Left renal pelvis (tissue), 4 donors: ENCODE data around the gene EFNA1. TPM values are rescaled to one million over a fixed set of nuclear protein-coding genes. Genes with fewer than 3 reads are reported as not detected.
"Not testable (repeated sequence)": the region's sequence is repeated elsewhere in the genome, so short reads cannot be mapped to it uniquely, and the experiment has no call there.

Experiments used
- DNase-seq, 4 donors: peaks; one replicate each; pipeline ENCODE4 v3.0.0-alpha.2; 2013; ENCODE audit warnings: low read depth in 4 of 4, low spot score in 3 of 4
- polyA plus RNA-seq, 4 donors: library from polyadenylated mRNA; unstranded; fragments of 120-200 nt; gene quantifications; one replicate each; pipeline ENCODE4 v1.2.1, GENCODE V29; 2013; ENCODE audit not compliant: insufficient read length in 4 of 4

EFNA1 gene
- polyA plus RNA-seq, 4 donors, result 23.7 to 69.5 (median 63.0) TPM

DNA sequence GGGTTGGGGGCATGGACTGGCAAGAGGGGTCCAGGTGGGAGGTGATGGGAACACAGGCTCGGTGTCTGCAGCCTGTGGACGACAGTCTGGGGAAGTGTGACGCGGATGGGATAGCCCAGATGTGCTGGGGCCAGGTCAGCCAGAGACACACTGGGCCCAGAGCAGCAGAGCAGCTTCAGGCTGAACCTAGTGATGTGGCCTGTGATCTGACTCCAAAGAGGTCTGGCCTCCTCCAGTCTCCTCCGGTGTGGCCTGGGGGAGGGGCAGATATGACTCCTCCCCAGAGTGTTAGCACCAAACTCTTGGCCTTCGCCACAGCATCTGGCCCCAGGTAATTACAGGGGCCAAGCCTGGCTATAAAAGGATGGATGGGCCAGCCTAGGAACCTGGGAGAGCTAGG lies 35.5 kb upstream of the EFNA1 start:
- no peak for DNase-seq

DNA sequence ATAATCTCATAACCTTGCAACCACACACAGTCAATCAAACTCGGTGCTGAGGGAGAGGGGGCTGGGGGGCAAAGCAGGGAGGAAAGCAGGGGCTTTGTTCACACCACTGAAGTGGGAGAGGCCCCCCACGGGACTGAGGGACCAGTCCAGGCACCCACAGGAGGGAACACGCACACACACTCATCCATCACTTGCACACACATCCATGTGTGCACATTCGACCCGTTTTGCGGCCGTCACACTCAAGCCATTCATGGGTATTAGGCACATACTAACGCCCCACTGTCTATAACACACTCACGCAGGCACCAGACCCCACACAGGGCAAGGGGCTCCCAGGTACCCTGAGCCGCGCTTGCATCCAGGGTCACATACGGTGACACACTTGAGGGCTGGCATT lies 35.0 kb upstream of the EFNA1 start:
- no peak for DNase-seq

DNA sequence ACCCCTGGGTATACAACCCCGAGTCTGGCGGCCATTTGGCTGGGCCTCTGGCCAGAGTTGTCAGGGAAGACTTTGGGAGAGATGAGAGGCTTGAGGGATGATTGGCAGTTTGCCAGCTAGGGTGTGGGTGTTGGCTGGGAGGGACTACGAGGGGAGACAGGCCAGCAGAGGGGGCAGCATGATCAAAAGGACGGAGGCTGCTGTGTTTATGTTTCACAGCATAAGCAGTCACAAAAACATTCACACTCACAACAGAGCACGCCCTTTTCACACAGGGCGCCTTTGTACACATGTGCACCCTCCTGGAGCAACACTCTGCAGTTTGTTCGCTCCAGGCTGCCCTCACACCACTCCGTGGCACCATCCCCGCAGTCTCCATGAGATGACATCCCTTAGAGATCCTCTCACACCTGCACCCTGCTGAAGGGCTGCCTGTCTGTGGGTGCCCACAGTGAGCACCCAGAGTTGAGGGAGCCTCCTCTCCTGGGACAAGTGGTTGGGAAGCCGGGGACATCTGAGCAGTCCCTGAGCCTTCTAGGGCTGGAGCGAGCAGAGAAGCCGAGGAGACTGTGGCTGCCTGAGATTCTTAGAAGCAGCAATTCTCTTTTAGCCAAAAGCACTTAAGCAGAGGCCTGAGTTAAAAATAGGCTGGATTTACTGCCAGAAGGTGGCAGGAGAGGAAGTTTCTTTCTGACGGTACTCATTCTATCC lies 33.6 kb upstream of the EFNA1 start:
- DNase-seq, result no peak

GRCh38 chr1:155094622-155094948 lies 33.1 kb upstream of the EFNA1 start:
- no peak for DNase-seq

GRCh38 chr1:155099331-155099730 lies 28.3 kb upstream of the EFNA1 start:
- no peak for DNase-seq

- DNase-seq, result no peak
These were observed 24.4 kb upstream of the EFNA1 start for GRCh38 chr1:155103325-155103724.

DNA sequence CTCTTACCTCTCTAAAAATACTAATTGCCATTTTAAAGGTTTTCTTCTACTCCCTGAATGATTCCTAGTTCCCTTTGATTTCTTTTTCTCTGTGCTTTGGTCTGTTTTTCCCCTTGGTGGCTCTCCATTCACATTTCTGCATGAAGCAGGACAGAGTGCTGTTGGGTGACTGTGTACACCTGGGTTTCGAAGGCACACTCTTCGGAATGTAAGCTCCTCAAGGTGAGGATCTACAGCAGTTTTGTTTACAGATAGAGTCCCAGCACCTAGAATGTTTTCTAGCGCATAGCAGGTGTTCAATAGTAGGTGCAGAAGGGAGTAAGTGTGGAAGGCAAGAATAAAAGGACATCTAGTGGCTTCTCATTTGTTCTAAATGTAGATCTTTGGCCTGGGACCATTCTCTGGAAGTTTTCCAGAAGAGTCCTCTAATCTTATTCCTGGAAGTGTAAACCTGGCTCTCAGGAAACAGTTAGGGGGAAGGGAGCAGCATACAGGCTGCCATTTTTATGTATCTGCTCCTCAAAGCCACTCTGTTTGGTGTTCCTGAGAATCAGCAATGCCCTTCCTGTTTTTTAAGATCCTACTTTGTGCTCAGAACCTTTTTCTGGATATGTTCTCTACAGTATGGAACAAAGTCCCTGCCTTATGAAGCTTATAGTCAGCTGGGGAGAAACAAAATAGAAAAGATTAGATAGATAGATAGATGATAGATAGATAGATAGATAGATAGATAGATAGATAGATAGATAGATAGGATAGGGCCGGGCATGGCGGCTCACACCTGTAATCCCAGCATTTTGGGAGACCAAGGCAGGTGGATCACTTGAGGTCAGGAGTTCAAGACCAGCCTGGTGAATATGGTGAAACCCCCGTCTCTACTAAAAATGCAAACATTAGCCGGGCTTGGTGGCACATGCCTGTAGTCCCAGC lies 22.8 kb upstream of the EFNA1 start:
- DNase-seq, result no peak

DNA sequence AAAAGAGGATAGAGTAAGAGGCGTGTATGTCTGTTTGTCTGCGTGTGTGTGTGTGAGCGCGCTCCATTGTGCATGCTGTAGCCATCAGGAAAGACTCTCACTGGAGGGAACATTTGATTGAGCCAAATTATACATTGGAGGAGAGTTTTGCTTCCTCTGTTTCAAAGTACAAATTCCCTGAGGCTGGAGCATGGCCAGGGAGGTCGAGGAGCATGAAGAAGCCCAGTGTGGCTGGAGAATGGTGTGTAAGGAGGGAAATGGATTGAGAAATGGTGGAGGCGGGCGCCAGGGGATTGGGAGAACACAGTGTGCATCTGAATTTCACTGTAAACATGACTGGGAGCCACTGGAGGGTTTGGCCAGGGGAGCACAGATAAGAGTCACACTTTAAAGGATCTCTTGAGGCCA lies 22.1 kb upstream of the EFNA1 start:
- no peak for DNase-seq

- no peak for DNase-seq
These were observed 20.8 kb upstream of the EFNA1 start for GRCh38 chr1:155106862-155107261.

GRCh38 chr1:155107309-155108264 lies 20.1 kb upstream of the EFNA1 start:
- DNase-seq, result no peak

GRCh38 chr1:155108296-155108695 lies 19.4 kb upstream of the EFNA1 start:
- DNase-seq, result no peak

DNA sequence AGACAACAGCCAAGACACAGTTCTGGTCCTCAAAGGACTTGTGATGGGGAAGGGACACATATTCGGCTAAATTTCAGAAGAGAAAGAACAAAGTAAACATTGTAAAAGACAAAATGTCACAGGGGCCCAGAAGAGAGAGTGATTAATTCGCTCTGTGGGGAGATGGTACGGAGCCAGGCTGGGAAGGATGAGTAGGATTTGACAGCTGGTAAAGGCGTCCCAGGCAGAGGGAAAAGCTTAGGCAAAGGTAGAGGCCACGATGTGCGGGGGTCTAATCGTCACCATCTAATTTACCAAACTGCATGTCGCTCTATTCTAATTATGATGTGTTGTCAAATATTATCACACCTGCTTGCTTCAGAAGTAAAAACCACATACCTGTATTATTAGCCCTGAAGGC lies 17.3 kb upstream of the EFNA1 start:
- no peak for DNase-seq

GRCh38 chr1:155110826-155111225 lies 16.9 kb upstream of the EFNA1 start:
- DNase-seq, result no peak

DNA sequence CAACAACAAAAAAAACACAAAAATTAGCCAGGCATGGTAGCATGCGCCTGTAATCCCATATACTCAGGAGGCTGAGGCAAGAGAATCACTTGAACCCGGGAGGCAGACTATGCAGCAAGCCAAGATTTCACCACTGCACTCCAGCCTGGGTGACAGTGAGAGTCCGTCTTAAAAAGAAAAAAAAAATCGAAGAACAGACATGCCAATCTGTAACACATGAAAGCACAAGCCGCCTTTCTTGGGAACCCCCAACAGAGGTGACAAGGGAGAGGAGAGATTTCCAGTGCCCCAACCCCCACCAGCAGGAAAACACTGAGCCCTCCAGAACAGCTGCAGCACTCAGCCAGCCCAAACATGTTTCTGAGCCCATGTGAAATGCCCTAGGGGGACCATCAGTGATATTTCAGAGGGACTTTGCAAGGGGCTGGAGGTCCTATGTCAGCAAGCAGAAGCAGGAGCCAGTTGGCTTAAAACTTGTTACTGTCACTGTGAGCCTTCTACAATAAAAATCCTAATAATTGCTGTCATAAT lies 14.2 kb upstream of the EFNA1 start:
- no peak for DNase-seq

DNA sequence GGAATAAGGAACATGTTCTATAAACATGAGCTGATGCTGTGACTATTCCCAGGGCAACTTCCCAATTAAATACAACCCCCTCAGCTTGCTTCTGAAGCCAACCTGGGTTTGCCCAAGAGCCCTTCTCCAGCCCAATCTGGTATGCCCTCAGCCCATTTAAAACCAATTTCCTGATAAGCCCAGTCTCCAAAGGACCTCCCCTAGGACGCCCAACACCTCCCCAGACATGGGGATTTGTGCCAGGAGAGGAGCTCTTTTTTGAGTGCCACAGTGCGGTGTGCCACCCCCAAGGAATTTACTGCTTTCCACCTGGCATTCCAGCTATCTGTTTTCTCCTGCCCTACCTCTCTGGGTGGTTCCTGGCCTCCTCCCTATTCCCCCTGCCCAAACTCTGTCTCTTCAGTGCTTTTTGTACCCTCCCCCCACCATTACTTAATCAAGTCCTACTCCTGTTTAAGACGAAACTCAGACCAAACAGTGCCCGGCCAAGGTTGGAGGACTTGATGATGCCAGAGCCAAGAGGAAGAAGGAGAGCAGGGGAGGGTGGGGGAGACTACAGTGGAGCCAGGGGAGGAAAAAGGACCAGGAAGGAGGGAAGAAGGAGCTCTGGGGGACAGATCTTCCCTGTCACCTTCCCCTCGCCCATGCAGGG lies 11.4 kb upstream of the EFNA1 start:
- DNase-seq, result no peak

DNA sequence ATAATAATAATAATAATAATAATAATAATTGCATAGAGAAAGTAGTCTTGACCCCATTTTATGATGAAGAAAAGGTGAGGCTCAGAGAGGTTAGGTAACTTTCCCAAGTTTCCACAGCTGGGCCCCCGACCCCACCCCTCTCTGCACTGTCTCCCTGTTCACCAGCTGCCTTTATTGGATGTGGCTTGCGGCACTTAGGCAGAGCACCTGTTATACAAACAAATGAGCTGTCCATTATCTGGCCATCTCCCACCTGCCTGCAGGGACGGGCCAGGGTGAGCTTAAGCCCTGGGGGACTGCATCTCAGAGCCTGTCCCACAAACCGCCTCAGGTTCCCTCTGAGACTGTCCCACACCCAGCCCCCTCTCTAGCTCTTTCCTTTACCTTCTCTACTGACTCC lies 10.1 kb upstream of the EFNA1 start:
- DNase-seq, result no peak

DNA sequence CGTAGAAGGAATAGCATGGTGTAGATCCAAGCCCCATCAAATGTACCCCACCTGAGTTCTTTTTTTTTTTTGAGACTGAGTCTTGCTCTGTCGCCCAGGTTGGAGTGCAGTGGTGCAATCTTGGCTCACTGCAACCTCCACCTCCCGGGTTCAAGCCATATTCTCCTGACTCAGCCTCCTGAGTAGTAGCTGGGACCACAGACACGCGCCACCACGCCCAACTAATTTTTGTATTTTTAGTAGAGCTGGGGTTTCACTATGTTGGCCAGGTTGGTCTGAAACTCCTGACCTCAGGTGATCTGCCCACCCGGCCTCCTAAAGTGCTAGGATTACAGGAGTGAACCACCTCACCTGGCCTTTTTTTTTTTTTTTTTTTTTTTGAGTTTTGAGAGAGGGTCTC lies 9.6 kb upstream of the EFNA1 start:
- not testable (repeated sequence) for DNase-seq

DNA sequence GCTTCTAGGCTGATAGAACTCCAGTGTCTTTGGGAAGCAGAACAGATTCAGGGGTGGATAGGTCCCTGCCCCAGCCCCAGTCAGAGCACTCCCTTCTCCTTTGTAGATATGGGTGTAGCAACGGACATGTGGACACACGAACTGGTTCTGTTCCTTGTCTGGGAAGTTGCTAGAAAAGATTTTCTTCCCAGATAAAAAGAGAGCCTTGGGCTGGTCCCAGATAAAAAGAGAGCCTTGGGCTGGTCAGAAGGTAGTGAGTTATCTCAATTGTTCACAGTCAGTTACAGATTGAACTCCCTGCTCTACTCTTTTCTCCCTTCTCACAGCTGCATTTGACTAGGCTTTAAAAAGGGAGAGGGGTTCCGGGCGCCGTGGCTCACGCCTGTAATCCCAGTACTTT lies 7.4 kb upstream of the EFNA1 start:
- DNase-seq, result no peak

DNA sequence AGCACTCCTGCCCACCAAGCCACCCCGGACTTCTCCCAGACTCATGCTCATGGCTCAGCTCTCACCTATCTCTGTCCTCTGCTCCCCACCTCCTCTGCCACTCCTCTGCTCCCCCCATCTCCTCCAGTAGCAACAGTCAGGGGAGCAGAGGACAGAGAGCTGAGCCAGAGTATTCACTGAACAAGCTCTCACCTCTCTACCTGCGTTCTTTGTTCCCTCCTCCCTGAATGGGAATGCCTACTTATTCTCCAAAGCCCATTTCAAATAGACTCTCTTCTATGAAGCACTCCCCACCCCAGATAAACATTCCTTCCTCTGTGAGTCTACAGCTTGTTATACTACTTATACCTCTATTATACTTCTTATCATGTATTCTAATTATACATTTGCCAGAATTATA lies 6.4 kb upstream of the EFNA1 start:
- DNase-seq, result no peak

- no peak for DNase-seq
These were observed 5.4 kb upstream of the EFNA1 start for GRCh38 chr1:155122308-155122707.
